Right atrium auricular region (tissue), 2 donors: ENCODE measurements around the gene GPN3. TPM values are rescaled to one million over a fixed set of nuclear protein-coding genes. Genes with fewer than 3 reads are reported as not detected.
A peak's percentile ranks its signal among the peaks of the same experiment; 100 is the strongest.

Source experiments
- DNase-seq: peaks from one replicate; pipeline ENCODE4 v3.0.0-alpha.2; 2019; ENCODE audit warnings: low spot score
- H3K27ac ChIP-seq, 2 donors: fragments of 200-600 bp; sonication (generic); 1 replicate in 1 of 2; 2 replicates in 1 of 2; pipeline ENCODE4 v1.5.1; 2016 to 2019
- H3K27me3 ChIP-seq, 2 donors: fragments of 200-600 bp; sonication (generic); one replicate each; pipeline versions ENCODE4 v1.5.1 to v1.6.0; 2017 to 2019
- H3K36me3 ChIP-seq: fragments of 200-600 bp; sonication (generic); one replicate; pipeline ENCODE4 v1.5.1; 2016
- H3K4me1 ChIP-seq, 2 donors: fragments of 200-600 bp; sonication (generic); one replicate each; pipeline versions ENCODE4 v1.5.1 to v1.6.0; 2017 to 2019
- H3K4me3 ChIP-seq, 2 donors: fragments of 200-600 bp; sonication (generic); 1 replicate in 1 of 2; 2 replicates in 1 of 2; pipeline ENCODE4 v1.5.1; 2017 to 2019; ENCODE audit warnings: mild to moderate bottlenecking in 1 of 2, moderate library complexity in 1 of 2
- H3K9me3 ChIP-seq, 2 donors: fragments of 200-600 bp; sonication (generic); one replicate each; pipeline ENCODE4 v1.5.1; 2019
- CTCF ChIP-seq, 2 donors: fragments of 200-600 bp; sonication (generic); IDR thresholded peaks; one replicate each; pipeline ENCODE4 v1.5.1; 2019; ENCODE audit warnings: antibody characterized with exemption in 2 of 2
- total RNA-seq, 2 donors: library from RNA; depleted of rRNA; stranded (reverse); fragments of >200 nt; gene quantifications; one replicate each; pipeline ENCODE4 v1.1.0, GENCODE V29; 2016

The GPN3 gene
- total RNA-seq, 2 donors from 2014 or later, result 18.7 to 22.0 TPM

- peaks cover 14% of the 10 kb centered on the region for H3K36me3 ChIP-seq
- no peak for TF ChIP-seq CTCF (IDR thresholded peaks at IDR 0.05)
- H3K27ac ChIP-seq, result peak overlapping the region; percentile 94 to 96
- H3K27me3 ChIP-seq, result no peaks in the 10 kb centered on the region
- peak overlapping the region; percentile 88 to 98 for H3K4me3 ChIP-seq
- peak; percentile 63 for DNase-seq
- peaks cover 0 to 14% of the 10 kb centered on the region in 2 donors for H3K4me1 ChIP-seq
- H3K9me3 ChIP-seq, result no peaks in the 10 kb centered on the region
These were observed 63.9 kb downstream of the GPN3 start for GRCh38 chr12:110403976-110404682.

- H3K36me3 ChIP-seq, result peaks cover 14% of the 10 kb centered on the region
- H3K27ac ChIP-seq, result peak within 1 kb of the TSS; percentile 94 to 96
- peak in 1 of 2 donors; percentile 3 for TF ChIP-seq CTCF (IDR thresholded peaks at IDR 0.05)
- peak within 1 kb of the TSS; percentile 88 to 98 for H3K4me3 ChIP-seq
- H3K27me3 ChIP-seq, result no peaks in the 10 kb centered on the region
- no peaks in the 10 kb centered on the region for H3K9me3 ChIP-seq
- DNase-seq, result peak; percentile 91
- peaks cover 0 to 14% of the 10 kb centered on the region in 2 donors for H3K4me1 ChIP-seq
These were observed 64.7 kb downstream of the GPN3 start, which contains the start of gene ANAPC7 for GRCh38 chr12:110403146-110403975. Gene ANAPC7, minus strand, starts transcription at chr12:110403708. Its CDS starts 81 bp downstream, at chr12:110403627.

Other genes starting within 250 kb of the GPN3 start
- gene ATP2A2, start 187.0 kb downstream of the GPN3 start, total RNA-seq, result 1,000 to 10,000 TPM; 1,597 to 3,086 TPM
- 10 to 100 TPM; 30.4 to 30.9 TPM for gene ANAPC7, start 64.5 kb downstream of the GPN3 start, total RNA-seq
- gene ARPC3, start 17.9 kb downstream of the GPN3 start, total RNA-seq, result 100 to 1,000 TPM in 1 of 2 donors, 10 to 100 TPM in 1; 96.4 to 138 TPM
- gene FAM216A, start 588 bp upstream of the GPN3 start, total RNA-seq, result 1 to 10 TPM; 6.9 to 10.0 TPM
- 10 to 100 TPM; 65.7 to 96.1 TPM for gene VPS29, start 33.9 kb upstream of the GPN3 start, total RNA-seq
- 1 to 10 TPM in 1 of 2 donors, under 1 TPM in 1; 0.26 to 1.2 TPM for gene RAD9B, start 34.1 kb upstream of the GPN3 start, total RNA-seq
- 10 to 100 TPM; 32.1 to 53.6 TPM for gene PPTC7, start 115.1 kb upstream of the GPN3 start, total RNA-seq
- 10 to 100 TPM; 23.7 to 29.0 TPM for gene TCTN1, start 145.9 kb upstream of the GPN3 start, total RNA-seq
- 10 to 100 TPM; 21.7 to 24.1 TPM for gene HVCN1, start 220.9 kb upstream of the GPN3 start, total RNA-seq